OCI-LY3 (cell line): ENCODE results near the gene NDUFA3.

ENCODE experiments used
- H2AFZ ChIP-seq: fragments of 200-600, 300-600 bp; shearing (Covaris generic); 2 replicates; pipeline ENCODE4 v1.6.0; 2014; ENCODE audit warnings: antibody characterized with exemption, low read depth, low read length
- H3K27ac ChIP-seq: fragments of 200-600, 300-600 bp; sonication (generic); 2 replicates; pipeline ENCODE4 v1.5.1; 2014; ENCODE audit warnings: mild to moderate bottlenecking, low read length, moderate library complexity, mixed read lengths
- H3K27me3 ChIP-seq: fragments of 200-600, 300-600 bp; sonication (generic); 2 replicates; pipeline ENCODE4 v1.6.1; 2014; ENCODE audit warnings: low read depth, low read length, mixed read lengths
- H3K36me3 ChIP-seq: fragments of 200-600, 300-600 bp; sonication (generic); replicated peaks from 2 replicates; pipeline ENCODE3; 2014; ENCODE audit warnings: low read depth, low read length, mixed read lengths
- H3K4me1 ChIP-seq: fragments of 300-600, 200-600 bp; sonication (generic); 2 replicates; pipeline ENCODE4 v1.6.1; 2014; ENCODE audit warnings: low read length, mixed read lengths
- H3K4me2 ChIP-seq: fragments of 200-600, 300-600 bp; sonication (generic); 2 replicates; pipeline ENCODE4 v1.6.1; 2014; ENCODE audit warnings: low read length, mixed read lengths
- H3K4me3 ChIP-seq: fragments of 300-600, 200-600 bp; sonication (generic); 2 replicates; pipeline ENCODE4 v1.5.1; 2014; ENCODE audit warnings: antibody characterized with exemption, mild to moderate bottlenecking, low read length, moderate library complexity
- H3K79me2 ChIP-seq: fragments of 300-600, 200-600 bp; shearing (Covaris generic); 2 replicates; pipeline ENCODE4 v1.6.1; 2014; ENCODE audit warnings: mild to moderate bottlenecking, low read length, mixed read lengths
- H3K9ac ChIP-seq: fragments of 300-600, 200-600 bp; shearing (Covaris generic); 2 replicates; pipeline ENCODE4 v1.6.0; 2014; ENCODE audit warnings: mild to moderate bottlenecking, low read length, moderate library complexity
- H3K9me3 ChIP-seq: fragments of 200-600, 300-600 bp; shearing (Covaris generic); 2 replicates; pipeline ENCODE4 v1.6.1; 2014; ENCODE audit warnings: low read length, mixed read lengths; ENCODE audit not compliant: insufficient read depth
- H4K20me1 ChIP-seq: fragments of 200-600, 300-600 bp; sonication (generic); 2 replicates; pipeline ENCODE4 v1.6.1; 2016; ENCODE audit warnings: low read length, mixed read lengths; ENCODE audit not compliant: insufficient read depth
- EZH2phosphoT487 ChIP-seq: fragments of 200-600 bp; shearing (Covaris generic); IDR thresholded peaks from 2 replicates; pipeline ENCODE4 v1.6.1; 2018; ENCODE audit warnings: antibody characterized with exemption, mixed run types, low read depth
- TF ChIP-seq, protein P1 (sequence below): fragments of 200-600, 300-600 bp; sonication (generic); IDR thresholded peaks from 2 replicates; pipeline ENCODE4 v1.5.1; 2014; ENCODE audit warnings: antibody characterized with exemption, low read length, low read depth

NDUFA3 gene

DNA sequence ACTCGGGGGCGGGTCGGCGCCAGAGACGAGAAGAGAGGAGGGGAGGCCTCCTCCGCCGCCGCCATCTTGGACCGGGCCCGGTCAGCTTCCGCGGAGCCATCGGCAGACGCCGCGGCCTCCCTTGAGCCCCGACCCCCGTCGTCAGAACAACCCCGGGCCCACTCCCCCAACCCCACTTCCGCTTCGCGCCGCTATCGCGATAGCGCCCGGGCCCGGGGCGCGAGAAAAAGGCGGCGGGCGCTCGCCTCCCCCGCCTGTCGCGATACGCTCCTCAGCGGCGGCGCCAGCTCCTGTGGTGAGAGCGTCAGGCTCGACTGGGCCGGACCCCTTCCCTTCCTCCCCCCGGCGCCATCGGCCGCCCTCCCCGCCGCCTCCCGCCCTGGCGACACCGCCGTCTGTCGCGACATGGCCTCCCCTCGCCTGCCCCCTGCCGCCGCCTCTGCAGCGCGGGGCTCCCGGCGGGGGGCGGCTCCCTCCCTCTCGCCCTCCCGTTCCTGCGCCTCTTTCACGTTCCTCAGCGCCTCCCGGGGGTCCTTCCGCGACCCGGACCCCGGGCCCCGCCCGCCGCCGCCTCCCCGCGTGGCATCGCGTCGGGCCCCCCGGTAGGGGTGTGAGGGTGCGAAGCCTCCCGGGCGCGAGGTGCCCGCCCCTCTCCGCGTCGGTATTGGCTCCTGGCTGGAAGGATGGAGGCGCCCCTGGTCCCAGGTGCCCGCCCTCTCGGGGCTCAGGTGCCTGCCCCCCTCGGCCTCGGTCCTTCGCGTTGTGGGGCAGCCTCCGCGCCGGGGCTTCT, 35.2 kb downstream of the NDUFA3 start, which contains the start of gene CNOT3:
Gene CNOT3 (plus strand): TSS at position 64 of the 790 bp plus-strand sequence. CDS start 5,217 bp downstream, outside the sequence.
- peaks cover 53% of the 10 kb centered on the region for H3K79me2 ChIP-seq

DNA sequence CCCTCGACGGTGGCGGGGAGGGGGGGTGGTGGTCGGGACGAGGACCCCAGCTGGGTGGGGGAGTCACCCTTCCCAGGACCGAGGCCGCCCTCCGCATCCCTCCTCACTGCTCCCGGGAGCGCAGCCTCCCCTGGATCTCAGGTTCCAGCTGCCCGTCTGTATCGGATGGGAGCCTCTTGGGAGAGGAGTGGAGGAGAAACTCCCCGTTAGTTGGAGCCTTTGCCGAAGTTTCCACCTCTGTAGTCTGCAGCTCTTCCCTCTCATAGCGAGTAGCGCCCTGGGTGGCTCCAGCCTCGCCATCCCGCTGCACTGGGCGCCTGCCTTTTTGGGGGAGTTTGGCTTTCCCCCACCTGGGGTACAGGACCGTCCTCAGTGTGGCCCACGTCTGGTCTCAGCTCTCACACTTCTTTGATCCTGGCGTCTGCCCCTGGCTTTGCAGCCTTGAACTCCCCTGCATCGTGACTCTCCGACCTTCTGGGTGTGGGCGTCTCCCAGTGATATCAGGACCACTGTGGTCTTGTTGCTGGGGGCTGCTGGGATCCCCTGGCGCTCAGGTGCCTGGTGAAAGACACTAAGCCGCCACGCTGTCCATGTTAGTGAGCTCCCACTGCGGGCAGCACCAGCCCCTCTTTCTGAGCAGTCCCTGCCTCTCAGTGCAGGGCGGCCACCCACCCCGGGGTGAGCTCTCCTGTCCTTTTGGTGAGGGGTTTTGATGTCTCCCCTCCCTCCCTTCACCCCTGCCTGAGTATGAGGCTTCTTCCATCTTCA, 36.0 kb downstream of the NDUFA3 start:
- H3K27me3 ChIP-seq, result no peaks in the 10 kb centered on the region
- peak overlapping the region; percentile 97 for H3K9ac ChIP-seq
- H3K79me2 ChIP-seq, result peaks cover 54% of the 10 kb centered on the region
- peaks cover 35% of the 10 kb centered on the region for H3K36me3 ChIP-seq
- H2AFZ ChIP-seq, result no peak overlapping the region
- no peaks in the 10 kb centered on the region for H3K9me3 ChIP-seq
- peak overlapping the region; percentile 80 for H3K4me2 ChIP-seq
- peaks cover 21% of the 10 kb centered on the region for H3K4me1 ChIP-seq
- peak overlapping the region; percentile 94 for H3K4me3 ChIP-seq
- H3K27ac ChIP-seq, result peak overlapping the region; percentile 68; the same call in 1 of the 2 replicates
- peaks cover 42% of the 10 kb centered on the region for H4K20me1 ChIP-seq
- no peak for TF ChIP-seq EZH2phosphoT487
- TF ChIP-seq, protein P1, sequence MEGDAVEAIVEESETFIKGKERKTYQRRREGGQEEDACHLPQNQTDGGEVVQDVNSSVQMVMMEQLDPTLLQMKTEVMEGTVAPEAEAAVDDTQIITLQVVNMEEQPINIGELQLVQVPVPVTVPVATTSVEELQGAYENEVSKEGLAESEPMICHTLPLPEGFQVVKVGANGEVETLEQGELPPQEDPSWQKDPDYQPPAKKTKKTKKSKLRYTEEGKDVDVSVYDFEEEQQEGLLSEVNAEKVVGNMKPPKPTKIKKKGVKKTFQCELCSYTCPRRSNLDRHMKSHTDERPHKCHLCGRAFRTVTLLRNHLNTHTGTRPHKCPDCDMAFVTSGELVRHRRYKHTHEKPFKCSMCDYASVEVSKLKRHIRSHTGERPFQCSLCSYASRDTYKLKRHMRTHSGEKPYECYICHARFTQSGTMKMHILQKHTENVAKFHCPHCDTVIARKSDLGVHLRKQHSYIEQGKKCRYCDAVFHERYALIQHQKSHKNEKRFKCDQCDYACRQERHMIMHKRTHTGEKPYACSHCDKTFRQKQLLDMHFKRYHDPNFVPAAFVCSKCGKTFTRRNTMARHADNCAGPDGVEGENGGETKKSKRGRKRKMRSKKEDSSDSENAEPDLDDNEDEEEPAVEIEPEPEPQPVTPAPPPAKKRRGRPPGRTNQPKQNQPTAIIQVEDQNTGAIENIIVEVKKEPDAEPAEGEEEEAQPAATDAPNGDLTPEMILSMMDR, result no peak

More for the DNA sequence above, 35.2 kb downstream of the NDUFA3 start, which contains the start of gene CNOT3:
- peak within 1 kb of the TSS; percentile 68 for H3K27ac ChIP-seq
- peak within 1 kb of the TSS; percentile 80 for H2AFZ ChIP-seq
- peaks cover 42% of the 10 kb centered on the region for H4K20me1 ChIP-seq
- peaks cover 21% of the 10 kb centered on the region for H3K4me1 ChIP-seq
- peak within 1 kb of the TSS; percentile 94 for H3K4me3 ChIP-seq
- H3K36me3 ChIP-seq, result peaks cover 27% of the 10 kb centered on the region
- peak within 1 kb of the TSS; percentile 87 for H3K4me2 ChIP-seq
- no peaks in the 10 kb centered on the region for H3K9me3 ChIP-seq
- no peaks in the 10 kb centered on the region for H3K27me3 ChIP-seq
- TF ChIP-seq EZH2phosphoT487, result no peak
- TF ChIP-seq, protein P1, result no peak
- H3K9ac ChIP-seq, result peak within 1 kb of the TSS; percentile 97

DNA sequence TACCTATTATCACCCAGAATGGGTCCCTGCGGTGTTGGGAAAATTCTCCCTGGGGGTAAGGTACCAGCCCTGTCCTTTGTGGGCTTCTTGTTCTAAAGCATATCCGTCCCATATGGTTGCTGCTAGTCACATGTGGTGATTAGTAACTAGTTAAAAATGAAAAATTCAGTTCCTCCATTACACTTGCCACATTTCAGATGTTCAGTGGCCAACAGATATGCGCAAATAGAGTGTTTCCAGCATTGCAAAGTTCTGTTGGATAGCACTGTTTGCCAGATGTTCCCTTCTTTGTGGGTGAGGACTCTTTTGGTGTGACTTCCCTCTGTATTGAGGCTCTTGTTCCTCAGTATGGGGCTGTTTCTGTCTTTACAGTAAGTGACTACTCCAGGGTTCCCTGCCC, 38.7 kb downstream of the NDUFA3 start:
- Histone ChIP-seq H3K27ac (no peak overlapping the region), H3K4me1 (peaks cover 15% of the 10 kb centered on the region), H3K9ac (no peak overlapping the region), H3K79me2 (peaks cover 54% of the 10 kb centered on the region), H3K36me3 (peaks cover 61% of the 10 kb centered on the region), H3K9me3 (no peaks in the 10 kb centered on the region), H3K4me2 (no peak overlapping the region), H2AFZ (no peak overlapping the region), H3K27me3 (no peaks in the 10 kb centered on the region), H3K4me3 (no peak overlapping the region), H4K20me1 (peaks cover 42% of the 10 kb centered on the region)
- TF ChIP-seq, protein P1, result no peak
- TF ChIP-seq EZH2phosphoT487, result no peak

DNA sequence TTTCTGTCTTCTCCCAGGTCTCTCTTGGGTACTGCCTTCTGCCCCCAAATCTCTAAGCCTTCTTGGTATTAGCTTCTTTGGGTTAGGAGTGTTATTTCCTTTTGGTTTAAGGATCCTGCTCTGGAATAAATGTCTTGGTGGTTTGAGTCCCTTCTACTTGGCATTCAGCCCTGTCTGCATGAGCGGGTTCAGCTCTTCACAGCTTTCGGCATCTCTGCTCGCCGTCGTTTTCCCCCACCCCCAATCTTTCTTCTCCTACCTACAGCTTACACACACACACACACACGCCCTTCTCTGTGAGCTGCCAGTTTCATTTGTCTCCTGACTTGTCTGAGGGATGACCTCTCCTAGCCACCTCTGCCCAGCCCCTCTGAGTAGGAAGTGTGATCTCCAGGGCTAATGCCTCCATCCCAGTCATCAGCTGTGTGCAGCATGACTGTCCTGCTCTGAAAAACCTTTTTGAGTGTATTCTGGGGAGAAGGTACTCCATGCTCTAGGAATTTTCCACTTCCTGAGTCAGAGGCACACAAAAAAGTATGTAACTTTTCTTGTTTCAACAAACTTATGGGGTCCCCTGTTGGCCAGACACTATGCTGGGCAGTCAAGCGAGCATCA, 39.6 kb downstream of the NDUFA3 start:
- Histone ChIP-seq H3K4me2 (no peak overlapping the region), H4K20me1 (peaks cover 42% of the 10 kb centered on the region), H3K4me1 (peaks cover 14% of the 10 kb centered on the region), H3K27ac (no peak overlapping the region), H3K9ac (no peak overlapping the region), H3K79me2 (peaks cover 54% of the 10 kb centered on the region), H2AFZ (no peak overlapping the region), H3K4me3 (no peak overlapping the region), H3K27me3 (no peaks in the 10 kb centered on the region), H3K36me3 (peaks cover 70% of the 10 kb centered on the region), H3K9me3 (no peaks in the 10 kb centered on the region)
- no peak for TF ChIP-seq EZH2phosphoT487
- TF ChIP-seq, protein P1, result no peak
